ENCODE results near the gene MAB21L1.

DNA sequence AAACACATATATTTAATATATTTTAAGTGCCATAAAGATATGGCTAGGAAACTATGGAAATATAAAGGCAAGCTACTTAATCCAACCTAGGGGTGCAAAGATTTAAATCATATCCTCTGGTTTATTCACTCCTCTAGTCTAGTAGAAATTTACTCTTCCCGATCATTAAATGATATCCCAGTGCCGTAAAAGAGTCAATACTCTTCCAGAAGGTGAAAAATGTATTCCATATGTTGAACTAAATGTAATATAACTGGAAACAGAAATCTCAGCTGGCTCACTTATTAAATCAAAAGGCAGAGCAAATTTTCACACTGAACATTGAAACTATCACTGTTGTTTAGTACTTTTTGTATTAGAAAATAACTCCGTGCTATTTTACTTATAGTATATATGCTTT is 11.1 kb downstream of the MAB21L1 start:
- TF ChIP-seq, protein P1, sequence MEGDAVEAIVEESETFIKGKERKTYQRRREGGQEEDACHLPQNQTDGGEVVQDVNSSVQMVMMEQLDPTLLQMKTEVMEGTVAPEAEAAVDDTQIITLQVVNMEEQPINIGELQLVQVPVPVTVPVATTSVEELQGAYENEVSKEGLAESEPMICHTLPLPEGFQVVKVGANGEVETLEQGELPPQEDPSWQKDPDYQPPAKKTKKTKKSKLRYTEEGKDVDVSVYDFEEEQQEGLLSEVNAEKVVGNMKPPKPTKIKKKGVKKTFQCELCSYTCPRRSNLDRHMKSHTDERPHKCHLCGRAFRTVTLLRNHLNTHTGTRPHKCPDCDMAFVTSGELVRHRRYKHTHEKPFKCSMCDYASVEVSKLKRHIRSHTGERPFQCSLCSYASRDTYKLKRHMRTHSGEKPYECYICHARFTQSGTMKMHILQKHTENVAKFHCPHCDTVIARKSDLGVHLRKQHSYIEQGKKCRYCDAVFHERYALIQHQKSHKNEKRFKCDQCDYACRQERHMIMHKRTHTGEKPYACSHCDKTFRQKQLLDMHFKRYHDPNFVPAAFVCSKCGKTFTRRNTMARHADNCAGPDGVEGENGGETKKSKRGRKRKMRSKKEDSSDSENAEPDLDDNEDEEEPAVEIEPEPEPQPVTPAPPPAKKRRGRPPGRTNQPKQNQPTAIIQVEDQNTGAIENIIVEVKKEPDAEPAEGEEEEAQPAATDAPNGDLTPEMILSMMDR (IDR thresholded peaks at IDR 0.05 in 2 of 3, conservative IDR thresholded peaks at IDR 0.05 in 1 of 3; ENCODE audit: borderline replicate concordance in 1 of 3, insufficient read depth in 1 of 3, low read depth in 2 of 3, low read length in 2 of 3): no peak
- TF ChIP-seq YY1 (IDR thresholded peaks at IDR 0.05; ENCODE audit: extremely low read depth, insufficient replicate concordance, low read depth, low read length) (no peak), POLR2A (IDR thresholded peaks at IDR 0.05; ENCODE audit: borderline replicate concordance, extremely low read depth, insufficient read depth, insufficient read length) (no peak), EZH2 (IDR thresholded peaks at IDR 0.05) (no peak), EZH2phosphoT487 (IDR thresholded peaks at IDR 0.05; ENCODE audit: borderline replicate concordance) (no peak), POLR2AphosphoS5 (IDR thresholded peaks at IDR 0.05; ENCODE audit: low read depth, low read length) (no peak), ELF1 (IDR thresholded peaks at IDR 0.05; ENCODE audit: borderline replicate concordance, low read depth) (no peak), RAD21 (IDR thresholded peaks at IDR 0.05; ENCODE audit: low read depth) (no peak), TCF7L2 (IDR thresholded peaks at IDR 0.05; ENCODE audit: borderline replicate concordance, extremely low read depth, insufficient read depth, insufficient read length) (no peak), ZFX (IDR thresholded peaks at IDR 0.05) (no peak)
- TF ChIP-seq, protein P2, sequence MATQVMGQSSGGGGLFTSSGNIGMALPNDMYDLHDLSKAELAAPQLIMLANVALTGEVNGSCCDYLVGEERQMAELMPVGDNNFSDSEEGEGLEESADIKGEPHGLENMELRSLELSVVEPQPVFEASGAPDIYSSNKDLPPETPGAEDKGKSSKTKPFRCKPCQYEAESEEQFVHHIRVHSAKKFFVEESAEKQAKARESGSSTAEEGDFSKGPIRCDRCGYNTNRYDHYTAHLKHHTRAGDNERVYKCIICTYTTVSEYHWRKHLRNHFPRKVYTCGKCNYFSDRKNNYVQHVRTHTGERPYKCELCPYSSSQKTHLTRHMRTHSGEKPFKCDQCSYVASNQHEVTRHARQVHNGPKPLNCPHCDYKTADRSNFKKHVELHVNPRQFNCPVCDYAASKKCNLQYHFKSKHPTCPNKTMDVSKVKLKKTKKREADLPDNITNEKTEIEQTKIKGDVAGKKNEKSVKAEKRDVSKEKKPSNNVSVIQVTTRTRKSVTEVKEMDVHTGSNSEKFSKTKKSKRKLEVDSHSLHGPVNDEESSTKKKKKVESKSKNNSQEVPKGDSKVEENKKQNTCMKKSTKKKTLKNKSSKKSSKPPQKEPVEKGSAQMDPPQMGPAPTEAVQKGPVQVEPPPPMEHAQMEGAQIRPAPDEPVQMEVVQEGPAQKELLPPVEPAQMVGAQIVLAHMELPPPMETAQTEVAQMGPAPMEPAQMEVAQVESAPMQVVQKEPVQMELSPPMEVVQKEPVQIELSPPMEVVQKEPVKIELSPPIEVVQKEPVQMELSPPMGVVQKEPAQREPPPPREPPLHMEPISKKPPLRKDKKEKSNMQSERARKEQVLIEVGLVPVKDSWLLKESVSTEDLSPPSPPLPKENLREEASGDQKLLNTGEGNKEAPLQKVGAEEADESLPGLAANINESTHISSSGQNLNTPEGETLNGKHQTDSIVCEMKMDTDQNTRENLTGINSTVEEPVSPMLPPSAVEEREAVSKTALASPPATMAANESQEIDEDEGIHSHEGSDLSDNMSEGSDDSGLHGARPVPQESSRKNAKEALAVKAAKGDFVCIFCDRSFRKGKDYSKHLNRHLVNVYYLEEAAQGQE (IDR thresholded peaks at IDR 0.05; ENCODE audit: low read depth): no peak
